Renal cortex interstitium (tissue), 11 donors: Measurements from ENCODE around the gene TFPI. TPM values are rescaled to one million over a fixed set of nuclear protein-coding genes. Genes with fewer than 3 reads are reported as not detected.

Experiments used
- DNase-seq, 11 donors: peaks; one replicate each; pipeline ENCODE4 v3.0.0-alpha.2; 2013; ENCODE audit warnings: low read depth in 9 of 11, low spot score in 4 of 11; ENCODE audit errors: extremely low read depth in 1 of 11
- polyA plus RNA-seq, 3 donors: library from polyadenylated mRNA; unstranded; fragments of 120-200 nt; gene quantifications; one replicate each; pipeline ENCODE4 v1.2.1, GENCODE V29; 2013; ENCODE audit not compliant: insufficient read length in 3 of 3

TFPI gene
- polyA plus RNA-seq, 3 donors = 32.9 to 41.6 (median 33.8) TPM

- no peak for DNase-seq
These were observed 60.2 kb downstream of the TFPI start for GRCh38 chr2:187493877-187494568.

GRCh38 chr2:187493180-187493579 is 61.1 kb downstream of the TFPI start:
- no peak for DNase-seq

GRCh38 chr2:187486241-187486640 is 68.0 kb downstream of the TFPI start:
- no peak for DNase-seq

DNA sequence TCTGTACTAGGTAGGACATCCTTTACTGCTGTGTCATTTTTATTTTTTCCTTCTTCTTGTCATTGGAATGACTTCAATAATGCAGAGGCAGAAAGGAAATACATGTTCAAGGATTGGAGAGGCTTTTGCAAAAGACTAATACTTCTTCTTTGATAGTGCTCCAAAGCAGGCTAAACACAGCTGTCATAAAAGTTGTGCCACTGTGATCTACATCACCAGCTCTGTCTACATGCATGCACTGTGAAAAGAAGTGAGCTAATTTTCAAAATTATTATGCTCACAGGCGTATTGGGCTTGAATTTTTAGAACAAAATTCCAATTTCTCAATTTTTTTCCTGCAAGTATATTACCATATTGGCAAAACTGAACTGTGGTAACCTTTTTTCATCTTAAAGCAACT is 68.7 kb downstream of the TFPI start:
- DNase-seq = no peak

DNA sequence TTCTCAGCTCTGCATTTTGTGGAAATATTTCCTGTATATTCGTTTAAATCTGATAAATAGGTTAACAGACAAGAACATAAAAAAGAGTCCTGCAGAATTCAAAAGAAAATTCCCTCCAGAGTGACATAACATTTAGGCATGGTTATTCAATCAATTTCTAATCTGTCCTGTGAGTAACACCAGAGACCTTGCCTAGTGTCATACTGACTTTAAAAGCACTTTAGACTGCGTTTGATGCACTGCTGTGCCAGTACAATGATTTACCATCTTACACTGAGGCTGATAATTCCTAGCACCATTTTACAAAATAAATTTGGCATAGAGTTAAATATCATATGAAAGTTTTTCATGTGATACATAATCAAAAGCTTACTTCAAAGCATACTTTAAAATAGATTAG is 70.7 kb downstream of the TFPI start:
- no peak for DNase-seq

GRCh38 chr2:187482796-187483195 is 71.4 kb downstream of the TFPI start:
- no peak for DNase-seq

GRCh38 chr2:187481543-187481942 is 72.7 kb downstream of the TFPI start:
- no peak for DNase-seq

DNA sequence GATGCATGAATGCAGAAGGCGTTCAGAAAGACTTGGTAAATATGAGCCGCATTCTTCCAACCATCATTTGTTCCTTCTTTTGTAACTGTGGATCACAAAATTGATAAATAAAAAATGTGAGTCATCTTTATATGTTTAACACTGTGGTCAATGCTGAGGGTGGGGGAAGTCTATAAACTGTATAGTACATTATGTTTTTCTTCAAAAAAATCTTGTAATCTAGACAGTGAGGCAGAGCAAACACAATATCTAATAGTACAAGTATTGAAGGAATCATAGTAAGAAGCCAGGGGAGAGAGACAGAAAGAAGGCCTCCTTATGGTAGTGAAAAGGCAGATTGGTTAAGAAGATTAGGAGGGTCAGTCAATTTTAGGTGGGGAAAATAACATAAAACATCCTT is 75.5 kb downstream of the TFPI start:
- no peak for DNase-seq

DNA sequence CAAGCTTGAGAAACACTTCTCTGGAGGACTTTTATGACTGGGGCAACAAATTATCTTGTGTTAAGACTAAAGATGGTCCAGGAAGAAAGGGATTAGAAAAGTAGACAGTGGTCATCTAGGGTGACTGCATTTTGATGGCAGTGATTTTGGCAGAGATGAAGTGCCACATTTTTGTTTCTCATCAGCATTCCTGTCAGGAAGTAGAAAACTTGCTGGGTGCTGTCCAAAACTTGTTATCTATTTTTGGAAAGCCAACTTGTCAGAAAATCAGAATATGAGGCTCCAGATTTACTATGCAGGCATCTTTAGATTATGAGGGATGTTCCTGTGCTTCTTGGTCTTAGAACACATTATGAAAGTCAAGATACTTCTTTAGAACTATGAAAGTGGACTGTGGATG is 77.2 kb downstream of the TFPI start:
- DNase-seq = no peak

GRCh38 chr2:187475499-187476248 is 78.6 kb downstream of the TFPI start:
- no peak for DNase-seq

- no peak for DNase-seq
These were observed 83.5 kb downstream of the TFPI start for GRCh38 chr2:187470698-187471097.

DNA sequence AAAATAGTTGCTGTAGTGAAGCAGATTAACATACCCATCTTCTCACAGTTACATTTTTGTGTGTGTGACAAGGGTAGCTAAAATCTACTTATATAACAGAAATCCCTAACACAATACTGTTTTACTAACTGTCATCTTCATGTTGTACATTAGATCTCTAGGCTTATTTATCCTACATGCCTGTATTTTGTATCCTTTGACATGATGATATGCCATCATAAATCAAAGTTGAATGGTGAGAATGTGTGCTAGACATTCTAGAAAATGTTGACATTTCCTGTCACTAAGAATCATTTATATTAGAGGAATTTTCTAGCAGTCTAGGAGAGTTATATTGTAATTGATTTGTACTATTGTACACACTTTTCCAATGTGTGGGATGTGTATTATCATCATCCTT is 84.7 kb downstream of the TFPI start:
- DNase-seq = no peak

GRCh38 chr2:187468262-187468661 is 86.0 kb downstream of the TFPI start:
- no peak for DNase-seq

- no peak for DNase-seq
These were observed 88.0 kb downstream of the TFPI start for GRCh38 chr2:187466129-187466792.

- DNase-seq = no peak
These were observed 91.4 kb downstream of the TFPI start for GRCh38 chr2:187462839-187463238.

DNA sequence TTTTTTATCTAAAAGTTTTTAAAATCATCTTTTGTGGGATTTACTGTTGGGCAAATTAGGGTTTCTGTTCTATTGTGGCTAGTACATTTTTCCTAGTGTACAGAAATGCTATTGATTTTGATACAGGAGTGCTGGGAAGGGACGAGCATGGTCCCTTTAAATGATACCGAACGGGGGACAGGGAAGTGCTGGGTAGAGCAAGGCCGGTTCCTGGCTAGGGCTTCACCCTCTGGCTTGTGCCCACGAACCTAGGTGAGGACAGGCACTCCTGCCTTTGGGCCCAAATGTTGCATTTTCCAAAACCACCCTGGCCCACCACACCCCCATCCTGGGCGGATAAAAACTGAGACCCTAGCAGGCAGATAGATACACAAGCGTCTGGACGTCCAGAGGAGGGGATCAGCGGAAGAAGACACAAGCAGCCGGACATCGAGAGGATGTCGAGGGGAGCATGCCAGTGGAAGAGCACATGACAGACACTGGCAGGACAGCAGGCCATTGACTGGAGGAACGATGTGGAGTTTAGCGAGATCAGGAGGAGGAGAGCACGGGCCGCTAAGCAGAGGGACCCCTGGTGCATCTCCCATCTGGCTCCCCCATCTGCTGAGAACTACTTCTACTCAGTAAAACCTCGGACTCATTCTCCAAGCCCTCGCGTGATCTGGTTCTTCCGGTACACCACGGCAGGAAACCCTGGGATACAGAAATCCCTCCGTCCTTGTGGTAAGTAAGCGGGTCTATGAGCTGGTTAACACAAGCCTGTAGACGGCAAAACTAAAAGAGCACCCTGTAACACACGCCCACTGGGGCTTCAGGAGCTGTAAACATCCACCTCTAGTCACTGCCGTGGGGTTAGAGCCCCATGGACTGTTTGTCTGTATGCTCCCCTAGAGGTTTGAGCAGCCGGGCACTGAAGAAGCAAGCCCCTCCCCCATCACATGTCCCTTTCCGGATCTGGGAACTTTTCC is 92.7 kb downstream of the TFPI start:
- no peak for DNase-seq

DNA sequence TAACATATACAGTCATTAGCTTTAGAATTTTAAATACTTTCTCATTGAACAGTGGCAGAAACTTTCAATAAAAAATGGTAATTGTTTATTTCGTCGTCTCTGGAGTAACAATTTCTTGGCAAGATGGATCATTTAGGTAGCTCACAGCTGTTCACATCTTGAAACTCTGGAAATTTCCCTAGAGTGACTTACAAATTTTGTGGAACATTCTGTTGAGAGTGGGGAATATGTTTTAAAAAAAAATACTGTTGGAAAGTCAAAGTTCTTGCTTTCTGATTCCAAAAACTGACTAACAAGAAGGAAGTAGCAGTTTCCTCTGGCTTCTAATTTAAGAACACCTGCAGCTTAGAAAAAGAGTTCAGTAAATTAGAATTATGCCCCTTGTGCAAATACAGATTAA is 95.0 kb downstream of the TFPI start:
- no peak for DNase-seq

DNA sequence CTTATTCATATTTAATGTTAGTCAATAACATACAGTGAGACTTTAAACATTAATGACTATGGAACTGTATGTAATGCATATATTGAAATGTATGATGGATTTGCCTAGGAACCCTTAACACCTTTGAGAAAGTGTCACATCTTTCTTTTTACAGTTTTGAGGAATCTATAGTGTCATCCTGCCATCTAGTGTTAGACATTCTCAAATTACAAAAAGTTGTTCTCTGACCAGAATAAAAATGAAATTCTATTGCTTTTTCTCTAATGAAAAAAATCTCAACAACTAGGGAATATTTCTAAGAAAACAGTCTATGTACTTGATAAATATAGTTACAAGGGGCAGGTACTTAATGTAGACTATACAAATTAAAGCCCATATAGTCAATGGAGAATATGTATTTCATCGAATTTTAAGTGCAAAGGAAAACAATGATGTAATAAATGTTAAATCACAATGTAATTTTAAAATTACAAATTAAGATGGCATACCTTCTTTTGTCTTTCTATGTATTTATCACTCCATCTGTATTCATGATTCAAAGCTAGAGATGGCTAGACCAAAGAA is 101.1 kb downstream of the TFPI start:
- DNase-seq = no peak

DNA sequence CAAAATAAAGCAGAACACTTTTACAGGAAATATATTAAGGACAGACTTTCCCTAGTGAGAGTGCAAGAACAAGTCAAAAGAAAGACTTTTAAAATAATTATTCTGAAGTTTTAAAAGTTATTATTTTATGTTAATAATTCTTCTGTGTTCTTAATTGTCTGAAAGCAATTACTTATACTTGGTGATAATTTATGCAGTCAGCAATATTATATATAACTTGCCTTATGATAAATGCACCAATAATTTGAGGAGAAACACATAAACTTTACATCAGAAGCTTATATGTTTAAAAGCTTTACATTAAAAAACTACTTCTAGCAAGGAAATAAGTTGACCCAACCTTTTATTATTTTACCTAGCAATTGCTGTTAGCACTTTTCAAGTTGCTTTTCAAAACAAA is 102.7 kb downstream of the TFPI start:
- DNase-seq = no peak
